Epithelial cell of proximal tubule (primary cell): ENCODE data around the gene ACTL8. TPM values are rescaled to one million over a fixed set of nuclear protein-coding genes. Genes with fewer than 3 reads are reported as not detected.

Experiments
- DNase-seq: peaks from one replicate; pipeline ENCODE4 v3.0.0-alpha.2; 2011; ENCODE audit warnings: low read depth
- H3K4me3 ChIP-seq: 2 replicates; pipeline ENCODE4 v1.5.1; 2011; ENCODE audit warnings: low read depth, mild to moderate bottlenecking, low read length
- total RNA-seq: library from RNA; depleted of rRNA; stranded (reverse); fragments of >200 nt; gene quantifications from 2 replicates; pipeline ENCODE4 v1.2.3, GENCODE V29; 2015
- TF ChIP-seq, protein P1 (sequence below): conservative IDR thresholded peaks from 2 replicates; pipeline ENCODE4 v1.5.1; 2012; ENCODE audit warnings: low read depth, mild to moderate bottlenecking, low read length

Gene ACTL8
- total RNA-seq, 1 donor from 2014 or later = not detected

DNA sequence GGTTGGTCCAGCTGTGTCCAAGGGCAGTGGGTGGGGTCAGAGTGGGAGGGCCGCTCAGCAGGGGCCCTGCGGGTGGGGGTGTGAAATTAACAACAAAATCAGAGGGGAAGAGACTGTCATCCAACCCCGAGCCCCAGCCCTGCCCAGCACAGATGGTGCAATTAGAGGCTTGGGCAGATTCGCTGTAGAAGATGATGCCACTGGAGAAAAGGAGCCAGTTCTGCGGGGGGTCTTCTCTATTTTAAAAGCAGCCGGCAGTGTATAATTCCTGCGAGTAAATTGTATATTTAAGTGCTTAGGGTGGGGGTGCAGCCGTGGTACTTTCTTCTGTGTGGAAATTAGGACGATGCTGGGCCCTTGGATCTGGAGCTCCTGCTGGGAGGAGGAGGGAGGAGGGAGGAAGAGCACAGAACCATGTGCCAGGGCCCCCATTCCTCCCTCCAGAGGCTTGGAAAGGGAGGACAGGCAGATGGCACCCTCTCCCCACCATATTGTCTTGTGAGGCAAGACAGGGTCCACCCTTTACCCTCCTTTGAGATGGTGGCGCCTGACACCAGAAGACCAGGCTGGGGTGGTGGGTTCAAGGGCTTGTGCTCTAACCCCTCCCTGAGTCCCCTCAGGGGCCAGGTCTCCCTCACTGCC, 89.2 kb downstream of the ACTL8 start:
- TF ChIP-seq, protein P1, sequence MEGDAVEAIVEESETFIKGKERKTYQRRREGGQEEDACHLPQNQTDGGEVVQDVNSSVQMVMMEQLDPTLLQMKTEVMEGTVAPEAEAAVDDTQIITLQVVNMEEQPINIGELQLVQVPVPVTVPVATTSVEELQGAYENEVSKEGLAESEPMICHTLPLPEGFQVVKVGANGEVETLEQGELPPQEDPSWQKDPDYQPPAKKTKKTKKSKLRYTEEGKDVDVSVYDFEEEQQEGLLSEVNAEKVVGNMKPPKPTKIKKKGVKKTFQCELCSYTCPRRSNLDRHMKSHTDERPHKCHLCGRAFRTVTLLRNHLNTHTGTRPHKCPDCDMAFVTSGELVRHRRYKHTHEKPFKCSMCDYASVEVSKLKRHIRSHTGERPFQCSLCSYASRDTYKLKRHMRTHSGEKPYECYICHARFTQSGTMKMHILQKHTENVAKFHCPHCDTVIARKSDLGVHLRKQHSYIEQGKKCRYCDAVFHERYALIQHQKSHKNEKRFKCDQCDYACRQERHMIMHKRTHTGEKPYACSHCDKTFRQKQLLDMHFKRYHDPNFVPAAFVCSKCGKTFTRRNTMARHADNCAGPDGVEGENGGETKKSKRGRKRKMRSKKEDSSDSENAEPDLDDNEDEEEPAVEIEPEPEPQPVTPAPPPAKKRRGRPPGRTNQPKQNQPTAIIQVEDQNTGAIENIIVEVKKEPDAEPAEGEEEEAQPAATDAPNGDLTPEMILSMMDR = peak; percentile 8
- DNase-seq = no peak
- no peak overlapping the region for H3K4me3 ChIP-seq

DNA sequence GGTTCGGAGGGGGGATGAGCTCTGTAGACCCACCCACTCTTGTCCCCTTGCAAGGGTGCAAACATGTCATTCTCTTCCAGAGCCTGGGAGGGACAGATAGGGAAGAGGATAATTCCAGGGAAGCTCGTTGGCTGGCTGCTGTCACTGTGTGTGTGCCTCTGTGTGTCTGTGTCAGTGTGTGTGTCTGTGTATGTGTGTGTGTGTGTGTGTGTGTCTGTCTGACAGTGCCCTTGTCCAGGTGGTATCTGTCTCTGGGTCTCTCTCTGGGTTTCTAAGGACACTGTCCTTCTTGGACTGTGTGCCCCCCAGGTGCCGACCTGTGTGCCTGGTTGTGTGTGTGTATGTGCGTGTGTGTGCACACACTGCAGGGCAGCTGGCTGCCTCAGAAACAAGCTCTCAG, 90.5 kb downstream of the ACTL8 start:
- no peak overlapping the region for H3K4me3 ChIP-seq
- TF ChIP-seq, protein P1 = no peak

DNA sequence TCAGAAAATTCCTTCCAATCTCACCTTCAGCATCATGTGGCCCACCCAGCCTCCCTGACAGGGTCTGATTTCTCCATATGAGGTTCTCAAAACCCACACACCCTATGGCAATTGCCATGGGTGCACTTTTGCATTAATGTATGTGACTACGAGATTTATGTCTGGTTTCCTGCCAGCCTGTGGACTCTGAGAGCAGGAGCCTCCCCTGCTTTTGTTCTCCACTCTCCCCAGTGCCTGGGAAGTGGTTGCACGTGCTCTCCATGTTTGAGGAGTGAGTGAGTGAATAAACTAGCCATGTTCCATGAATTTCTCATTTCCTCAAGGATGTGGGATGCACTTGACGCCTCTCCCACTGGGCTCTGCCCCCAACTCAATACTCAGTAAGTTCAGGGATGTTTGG, 91.2 kb downstream of the ACTL8 start:
- TF ChIP-seq, protein P1 = no peak
- no peak for DNase-seq
- no peak overlapping the region for H3K4me3 ChIP-seq

More for the DNA sequence above, 90.5 kb downstream of the ACTL8 start:
- no peak for DNase-seq

DNA sequence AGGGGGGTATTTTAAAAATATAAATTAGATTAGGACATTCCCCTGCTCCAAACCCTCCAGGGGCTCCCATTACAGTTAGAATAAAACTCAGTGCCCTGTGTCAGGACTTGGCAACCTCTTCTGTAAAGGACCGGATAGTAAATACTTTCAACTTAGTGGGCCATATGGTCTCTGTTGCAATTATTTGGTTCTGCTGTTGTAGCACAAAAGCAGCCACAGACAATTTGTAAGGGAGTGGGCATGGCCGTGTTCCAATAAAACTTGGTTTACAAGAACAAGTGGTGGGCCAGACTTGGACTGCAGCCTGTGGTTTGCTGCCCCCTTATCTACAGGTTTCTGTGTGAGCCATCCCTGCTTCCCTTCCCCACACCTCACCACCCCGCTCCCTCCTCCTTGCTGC, 92.0 kb downstream of the ACTL8 start:
- no peak overlapping the region for H3K4me3 ChIP-seq
- TF ChIP-seq, protein P1 = no peak
- DNase-seq = no peak

DNA sequence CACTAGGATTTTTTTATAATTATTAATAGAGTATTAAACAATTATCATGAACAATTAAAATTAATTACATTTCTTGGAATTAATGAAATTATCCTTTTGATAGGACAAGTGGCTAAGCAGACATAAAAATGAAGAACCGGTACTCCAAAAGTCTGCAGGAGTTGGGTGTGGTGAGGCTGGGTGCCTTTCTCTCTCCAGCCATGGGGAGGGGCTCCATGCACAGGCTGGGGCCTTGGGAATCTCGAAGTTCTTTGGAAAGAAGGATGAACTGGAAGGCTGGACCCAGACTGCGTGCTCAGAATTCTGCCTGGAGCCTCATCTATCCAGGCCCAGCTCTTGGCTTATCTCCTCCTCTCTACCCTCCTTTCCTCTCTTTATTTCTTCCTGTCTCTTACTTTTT, 94.1 kb downstream of the ACTL8 start:
- no peak overlapping the region for H3K4me3 ChIP-seq
- DNase-seq = no peak
- TF ChIP-seq, protein P1 = peak; percentile 71

DNA sequence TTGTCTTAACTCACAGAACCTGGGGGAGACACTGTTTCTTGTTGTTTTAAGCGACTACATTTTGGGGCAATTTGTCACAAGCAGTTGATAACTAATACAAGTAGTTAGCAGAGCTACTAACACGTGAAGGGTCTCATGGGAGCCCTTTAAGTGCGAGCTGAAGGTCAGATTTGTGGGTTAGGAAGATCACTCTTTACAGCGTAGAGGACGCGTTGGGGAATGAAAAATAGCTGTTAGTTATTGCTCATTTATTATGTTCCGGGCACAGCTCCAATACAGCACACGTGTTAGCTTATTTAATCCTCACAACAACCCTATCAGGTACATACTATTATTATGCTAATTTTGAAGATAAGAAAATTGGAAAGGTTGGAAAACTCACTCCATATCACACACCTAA, 95.9 kb downstream of the ACTL8 start:
- TF ChIP-seq, protein P1 = no peak
- H3K4me3 ChIP-seq = no peak overlapping the region
- DNase-seq = no peak

DNA sequence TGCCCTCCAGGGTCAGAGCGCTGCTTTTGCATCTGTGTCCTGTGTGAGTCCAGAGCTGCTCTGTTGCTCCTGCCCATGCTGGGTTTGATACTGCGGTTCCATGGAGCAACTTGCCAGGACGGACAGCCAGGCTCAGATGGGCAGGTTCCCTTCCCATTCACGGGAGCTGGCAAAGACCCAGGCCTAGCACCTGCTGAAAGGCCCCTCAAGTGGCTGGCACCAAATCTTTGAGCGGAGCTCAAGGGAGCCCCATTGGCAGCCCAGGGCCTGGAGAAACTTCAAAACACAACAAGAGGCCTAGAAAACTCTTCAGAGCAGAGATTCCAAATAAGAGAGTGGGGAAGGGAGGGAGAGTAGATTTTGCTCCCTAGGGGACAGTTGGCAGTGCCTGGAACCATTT, 97.2 kb downstream of the ACTL8 start:
- H3K4me3 ChIP-seq = no peak overlapping the region
- TF ChIP-seq, protein P1 = no peak
- no peak for DNase-seq
